HepG2 (cell line): ENCODE results near the gene KRT79. TPM values are rescaled to one million over a fixed set of nuclear protein-coding genes. Genes with fewer than 3 reads are reported as not detected.

ENCODE experiments used
- ATAC-seq: fragments of 200-7000 bp; cut with Tn5 transposase; 3 replicates; pipeline ENCODE4 v1.9.1; 2020; ENCODE audit warnings: mild to moderate bottlenecking, moderate library complexity
- BruUV-seq: library from RNA; stranded (reverse); fragments of 400-500 nt; replicated peaks from 2 replicates; lab custom pipeline; 2021; lab: Mats Ljungman, UMichigan
- CTCF ChIA-PET: fragments of 300-600 bp; formaldehyde crosslinking; extraction: SDS; loops from one replicate; lab custom pipeline; 2021; ENCODE audit warnings: low total read pairs, inconsistent platforms, low intra/inter-chr PET ratio; lab: Yijun Ruan, JAX
- POLR2A ChIA-PET: fragments of 350-600 bp; sonication (Branson Sonifier 250); formaldehyde crosslinking; loops from one replicate; lab custom pipeline; 2020; ENCODE audit warnings: antibody characterized with exemption, inconsistent platforms; lab: Yijun Ruan, JAX
- DNase-seq: peaks from one replicate; pipeline ENCODE4 v3.0.0-alpha.2; 2015; ENCODE audit warnings: low spot score
- FAIRE-seq: peaks from 3 replicates; lab custom pipeline; 2011; peaks lifted over from hg19 to GRCh38; lab: Jason Lieb, UNC
- H2AFZ ChIP-seq: one replicate; pipeline ENCODE4 v1.6.1; 2011; ENCODE audit warnings: low read length, inconsistent platforms
- H3K27ac ChIP-seq: fragments of 300-600 bp; 3 replicates; pipeline ENCODE4 v1.8.0; 2011; ENCODE audit warnings: mixed run types, mild to moderate bottlenecking, mixed read lengths, low read length, inconsistent platforms; ENCODE audit not compliant: insufficient read depth; ENCODE audit errors: extremely low read length
- H3K27me3 ChIP-seq, 2 experiments: fragments of 200-600 bp in 1 of 2; 2 replicates in 1 of 2; 3 replicates in 1 of 2; pipeline versions ENCODE4 v1.6.0 to v1.8.0; 2011; ENCODE audit warnings: low read length in 2 of 2, mild to moderate bottlenecking in 2 of 2, moderate library complexity in 2 of 2, inconsistent platforms in 1 of 2; ENCODE audit not compliant: insufficient read depth in 2 of 2, control insufficient read depth in 1 of 2
- H3K36me3 ChIP-seq, 2 experiments: fragments of 200-600 bp in 1 of 2; replicated peaks in 1 of 2; 2 replicates in 1 of 2; 3 replicates in 1 of 2; pipeline versions ENCODE4 v1.5.1 to v1.8.0; 2011; ENCODE audit warnings: low read length in 2 of 2, inconsistent platforms in 1 of 2; ENCODE audit not compliant: insufficient read depth in 2 of 2, control insufficient read depth in 1 of 2
- H3K4me1 ChIP-seq: 2 replicates; pipeline ENCODE4 v1.5.1; 2012; ENCODE audit warnings: low read length, inconsistent platforms; ENCODE audit not compliant: insufficient read depth
- H3K4me2 ChIP-seq: 2 replicates; pipeline ENCODE4 v1.6.0; 2011; ENCODE audit warnings: low read depth, low read length, inconsistent platforms
- H3K4me3 ChIP-seq, 3 experiments: fragments of 200-600 bp in 1 of 3; sonication (generic), shearing (Covaris generic) in 1 of 3; replicated peaks in 1 of 3; 2 replicates each; pipeline ENCODE4 v1.5.1; 2011 to 2016; ENCODE audit warnings: low read length in 3 of 3, inconsistent platforms in 2 of 3, low read depth in 2 of 3, mild to moderate bottlenecking in 2 of 3, control low read depth in 1 of 3, mixed read lengths in 1 of 3; ENCODE audit not compliant: insufficient read depth in 1 of 3
- H3K79me2 ChIP-seq: one replicate; pipeline ENCODE4 v1.6.1; 2011; ENCODE audit warnings: low read length, inconsistent platforms; ENCODE audit not compliant: insufficient read depth
- H3K9ac ChIP-seq: 2 replicates; pipeline ENCODE4 v1.6.0; 2011; ENCODE audit warnings: mild to moderate bottlenecking, low read depth, low read length, inconsistent platforms; ENCODE audit not compliant: insufficient read depth
- H3K9me3 ChIP-seq: 2 replicates; pipeline ENCODE4 v1.5.1; 2012; ENCODE audit warnings: mild to moderate bottlenecking, low read length
- H4K20me1 ChIP-seq: 2 replicates; pipeline ENCODE4 v1.6.0; 2011; ENCODE audit warnings: inconsistent platforms, mild to moderate bottlenecking, low read length, moderate library complexity; ENCODE audit not compliant: insufficient read depth
- ZMYM3 ChIP-seq: sonication (generic); formaldehyde crosslinking; IDR thresholded peaks from 2 replicates; pipeline ENCODE4 v1.5.1; 2020; ENCODE audit warnings: mild to moderate bottlenecking, missing genetic modification reagents
- ZNF205 ChIP-seq: IDR thresholded peaks from 2 replicates; pipeline ENCODE4 v1.6.1; 2018; ENCODE audit warnings: missing biosample characterization, missing genetic modification reagents
- ZNF468 ChIP-seq: sonication (generic); formaldehyde crosslinking; IDR thresholded peaks from 2 replicates; pipeline ENCODE4 v1.8.0; 2022; ENCODE audit warnings: mild to moderate bottlenecking, moderate library complexity, missing genetic modification reagents
- ZNF547 ChIP-seq: sonication (generic); formaldehyde crosslinking; IDR thresholded peaks from 2 replicates; pipeline ENCODE4 v1.5.1; 2020; ENCODE audit warnings: mild to moderate bottlenecking, missing genetic modification reagents
- WGBS: methylation state at CpG from one replicate; pipeline ENCODE4 v1.1.6; 2017; ENCODE audit warnings: low lambda C conversion rate; 5-methylcytosine and 5-hydroxymethylcytosine counted together
- in situ Hi-C: cut with HindIII; loops from 2 replicates; pipeline ENCODE4 v1.10.0; 2017; ENCODE audit warnings: low pct_unique_long_range_greater_than_20kb; ENCODE audit not compliant: extremely low pct_ligation_motif_present
- intact Hi-C: fragments of 100-400 bp; cut with micrococcal nuclease; formaldehyde crosslinking; loops from one replicate; pipeline ENCODE4 v1.10.0; 2022; ENCODE audit not compliant: unreplicated experiment
- polyA plus RNA-seq, 8 experiments: library from polyadenylated mRNA; depleted of rRNA in 3 of 8; stranded (reverse) in 7 of 8; unstranded in 1 of 8; fragments of >200 nt; fragmentation: Illumina TruSeq in 4 of 8; extraction: Trizol in 4 of 8; gene quantifications; 2 replicates each; pipeline versions ENCODE4 v1.2.1 to v1.2.3, GENCODE V29; 2011 to 2016; ENCODE audit warnings: low read depth in 4 of 8, missing spikeins in 1 of 8, mixed read lengths in 1 of 8; ENCODE audit not compliant: insufficient read depth in 1 of 8
- total RNA-seq, 5 experiments: library from RNA; depleted of rRNA; stranded (reverse); fragments of >200 nt; fragmentation: Illumina TruSeq; extraction: Trizol; gene quantifications; 2 replicates each; pipeline ENCODE4 v1.2.3, GENCODE V29; 2016; ENCODE audit warnings: low read depth in 1 of 5

Gene KRT79
- total and polyA plus RNA-seq, 2 of the 13 experiments (the other 11 are each of a cell fraction or from before 2014, with no cell fraction given) = 0.09 TPM; not detected in 1

GRCh38 chr12:52832451-52832850, 1.7 kb downstream of the KRT79 start:
- ATAC-seq (no peak), FAIRE-seq (no peak), DNase-seq (no peak)
- Histone ChIP-seq H3K79me2 (no peaks in the 10 kb centered on the region), H3K9me3 (no peaks in the 10 kb centered on the region), H3K4me3 (no peak overlapping the region), H2AFZ (no peak overlapping the region), H3K27ac (no peak overlapping the region), H3K4me2 (no peak overlapping the region), H3K4me1 (peaks cover 1% of the 10 kb centered on the region), H3K27me3 (peaks cover 5 to 31% of the 10 kb centered on the region in 2 experiments), H4K20me1 (no peaks in the 10 kb centered on the region), H3K9ac (no peak overlapping the region), H3K36me3 (no peaks in the 10 kb centered on the region)
- POLR2A ChIA-PET = no interaction called here
- intact Hi-C loops (no loop called here), in situ Hi-C loops (no loop called here)
- WGBS = 13% methylated on average over 3 of the region's 3 CpGs
- TF ChIP-seq ZNF205 (no peak), ZNF468 (no peak), ZNF547 (no peak)
- no TSS peak for BruUV-seq
- CTCF ChIA-PET = no interaction called here

DNA sequence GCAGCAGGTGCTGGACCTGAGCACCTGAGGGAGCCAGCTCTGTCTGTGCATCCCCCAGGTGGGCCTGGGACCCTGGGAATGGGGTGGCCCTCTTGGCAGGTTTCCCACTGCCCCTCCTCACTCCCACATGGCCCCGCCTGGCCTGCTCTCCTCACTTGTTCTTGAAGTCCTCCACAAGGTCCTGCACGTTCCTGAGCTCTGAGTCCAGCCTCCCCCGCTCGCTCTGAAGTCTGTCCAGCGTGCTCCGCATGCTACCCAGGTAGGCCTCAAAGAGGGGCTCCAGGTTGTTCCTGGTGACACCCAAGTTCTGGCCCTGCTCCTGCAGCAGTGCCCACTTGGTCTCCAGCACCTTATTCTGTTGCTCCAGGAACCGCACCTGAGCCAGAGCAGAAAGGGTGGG, 2.9 kb downstream of the KRT79 start:
- Histone ChIP-seq H3K27ac (no peak overlapping the region), H3K4me1 (peaks cover 9% of the 10 kb centered on the region), H3K4me3 (no peak overlapping the region), H3K9ac (no peak overlapping the region), H3K79me2 (no peaks in the 10 kb centered on the region), H2AFZ (no peak overlapping the region), H3K9me3 (no peaks in the 10 kb centered on the region), H3K36me3 (no peaks in the 10 kb centered on the region), H3K4me2 (no peak overlapping the region), H4K20me1 (no peaks in the 10 kb centered on the region), H3K27me3 (peaks cover 3 to 19% of the 10 kb centered on the region in 2 experiments; a peak in 4 of 5 replicates)
- no peak for ATAC-seq
- no peak for FAIRE-seq
- in situ Hi-C loops (no loop called here), intact Hi-C loops (no loop called here)
- ChIA-PET CTCF (no interaction called here), POLR2A (no interaction called here)
- TF ChIP-seq ZMYM3 = no peak
- DNase-seq = no peak
- no TSS peak for BruUV-seq
- 43% methylated on average over 4 of the region's 7 CpGs for WGBS
